ENCODE results near the gene CPEB4.

The CPEB4 gene

DNA sequence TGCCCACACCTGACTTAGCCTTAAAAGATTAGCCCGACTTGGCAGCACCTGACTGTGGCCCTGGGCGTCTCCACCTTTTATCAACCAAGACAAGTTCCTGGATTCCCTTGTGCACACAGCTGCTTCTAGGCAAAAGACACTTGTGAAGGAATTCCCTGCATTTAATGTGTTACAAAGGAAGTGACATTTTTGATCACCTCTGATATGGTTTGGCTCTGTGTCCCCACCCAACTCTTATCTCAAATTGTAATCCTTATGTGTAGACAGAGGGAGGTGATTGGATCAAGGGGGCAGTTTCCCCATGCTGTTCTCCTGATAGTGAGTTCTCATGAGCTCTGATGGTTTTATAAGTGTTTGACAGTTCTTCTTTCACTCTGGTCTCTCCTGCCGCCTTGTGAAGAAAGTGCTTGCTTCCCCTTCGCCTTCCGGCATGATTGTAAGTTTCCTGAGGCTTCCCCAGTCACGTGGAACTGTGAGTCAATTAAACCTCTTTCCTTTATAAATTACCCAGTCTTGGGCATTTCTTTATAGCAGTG lies 2.6 kb upstream of the CPEB4 start:
- no peak for DNase-seq

DNA sequence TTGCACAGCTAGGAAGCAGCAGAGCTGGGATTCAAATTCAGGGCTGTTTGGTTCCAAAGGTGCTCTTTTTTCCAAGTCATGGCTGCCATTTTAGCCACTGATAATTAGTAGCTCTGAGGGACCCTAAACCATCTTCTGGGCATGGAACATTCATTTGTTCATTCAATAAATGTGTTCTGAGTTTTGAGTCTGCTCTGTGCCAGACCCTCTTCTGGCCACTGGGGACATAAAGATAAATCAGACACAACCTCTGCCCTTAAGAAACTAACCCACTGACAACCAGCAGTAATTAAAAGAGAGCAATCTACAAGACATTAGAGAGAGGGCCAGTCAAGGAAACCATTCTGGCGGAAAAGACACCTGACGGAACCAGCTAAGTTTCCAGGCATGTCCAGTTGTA lies 2.0 kb upstream of the CPEB4 start:
- no peak for DNase-seq

DNA sequence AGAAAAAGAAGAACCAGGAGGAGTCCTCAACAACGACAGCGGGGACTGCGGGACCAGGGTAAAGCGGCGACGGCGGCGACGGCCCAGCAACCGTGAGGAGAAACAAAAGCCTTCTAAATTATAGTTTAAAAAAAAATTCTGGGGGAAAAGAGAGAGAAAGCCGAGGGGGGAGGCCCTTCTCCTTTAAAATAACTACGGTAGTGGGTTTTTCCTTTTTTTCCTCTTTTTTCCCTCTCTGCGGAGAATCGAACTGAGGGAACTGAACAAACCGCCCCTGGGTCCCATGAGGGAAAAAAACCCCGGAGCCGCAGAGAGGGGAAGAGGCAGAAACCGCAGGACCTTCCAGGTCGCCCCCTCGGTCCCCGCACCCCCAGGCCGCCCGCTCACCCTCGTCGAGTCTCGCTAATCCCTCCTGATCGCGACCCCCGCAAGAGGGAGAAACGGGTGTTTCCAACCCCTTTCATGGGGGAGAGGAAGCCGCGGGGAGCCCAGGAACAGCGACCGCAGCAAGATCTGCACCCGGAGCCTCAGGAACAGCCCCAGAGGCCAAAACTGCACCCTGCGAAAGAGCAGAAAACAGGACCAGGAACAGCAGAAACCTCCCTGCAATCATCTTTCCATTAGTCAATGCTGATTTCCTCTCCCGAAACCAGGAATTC lies 453 bp downstream of the CPEB4 start:
- no peak for DNase-seq

DNA sequence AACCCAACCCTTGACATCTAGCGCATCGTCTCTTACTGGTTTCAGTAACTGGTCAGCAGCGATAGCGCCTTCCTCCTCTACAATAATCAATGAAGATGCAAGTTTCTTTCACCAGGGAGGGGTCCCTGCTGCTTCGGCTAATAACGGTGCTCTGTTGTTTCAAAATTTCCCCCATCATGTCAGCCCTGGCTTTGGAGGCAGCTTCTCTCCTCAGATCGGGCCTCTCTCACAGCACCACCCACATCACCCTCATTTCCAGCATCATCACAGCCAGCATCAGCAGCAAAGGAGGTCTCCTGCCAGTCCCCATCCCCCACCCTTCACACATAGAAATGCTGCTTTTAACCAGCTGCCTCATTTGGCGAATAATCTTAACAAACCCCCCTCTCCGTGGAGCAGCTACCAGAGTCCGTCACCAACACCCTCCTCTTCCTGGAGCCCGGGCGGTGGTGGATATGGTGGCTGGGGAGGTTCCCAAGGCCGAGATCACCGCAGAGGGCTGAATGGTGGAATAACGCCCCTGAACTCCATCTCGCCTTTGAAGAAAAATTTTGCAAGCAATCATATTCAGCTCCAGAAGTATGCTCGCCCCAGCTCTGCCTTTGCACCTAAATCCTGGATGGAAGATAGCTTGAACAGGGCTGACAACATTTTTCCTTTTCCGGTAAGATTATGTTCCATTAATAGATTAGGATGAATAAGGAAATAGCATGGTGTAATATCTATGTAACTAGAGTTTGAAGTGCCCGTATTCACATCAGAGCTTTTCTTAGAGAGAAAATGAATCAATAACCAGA lies 2.2 kb downstream of the CPEB4 start:
- no peak for DNase-seq

DNA sequence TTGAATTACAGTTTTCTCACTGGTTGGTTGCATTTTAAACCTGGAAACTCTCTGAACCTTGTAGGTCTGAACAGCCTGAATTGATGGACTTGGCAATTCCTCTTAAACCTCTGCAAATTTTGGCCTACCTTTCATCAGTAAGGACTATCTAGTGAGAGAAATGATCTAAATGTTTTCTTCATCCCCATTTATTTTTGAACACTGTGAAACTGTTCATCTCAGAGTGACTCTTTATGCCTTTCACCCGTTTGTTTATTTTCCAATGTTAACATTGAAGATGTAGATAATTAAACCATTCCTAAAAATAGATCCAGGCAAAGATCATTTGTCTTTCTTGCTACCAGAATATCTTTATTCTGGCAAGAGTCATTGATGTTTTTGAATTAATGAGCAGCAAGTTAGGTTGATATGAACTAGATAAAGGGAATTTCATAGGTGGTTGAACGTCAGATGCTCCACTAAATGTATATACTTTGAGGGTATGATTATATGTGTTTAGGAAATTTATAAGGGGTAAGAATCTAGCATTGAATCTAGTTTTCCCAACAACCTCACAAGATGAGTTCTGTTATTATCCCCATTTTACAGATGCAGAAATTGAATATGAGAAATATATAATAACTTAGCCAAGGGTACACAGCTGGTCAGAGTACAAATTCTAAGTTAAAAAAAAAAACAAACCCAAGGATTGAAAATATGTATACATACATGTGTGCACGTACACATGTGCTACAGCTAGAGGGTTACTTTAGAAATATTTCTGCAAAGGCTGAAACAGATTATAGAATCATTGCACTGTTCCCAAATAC lies 3.4 kb downstream of the CPEB4 start:
- DNase-seq, result no peak

DNA sequence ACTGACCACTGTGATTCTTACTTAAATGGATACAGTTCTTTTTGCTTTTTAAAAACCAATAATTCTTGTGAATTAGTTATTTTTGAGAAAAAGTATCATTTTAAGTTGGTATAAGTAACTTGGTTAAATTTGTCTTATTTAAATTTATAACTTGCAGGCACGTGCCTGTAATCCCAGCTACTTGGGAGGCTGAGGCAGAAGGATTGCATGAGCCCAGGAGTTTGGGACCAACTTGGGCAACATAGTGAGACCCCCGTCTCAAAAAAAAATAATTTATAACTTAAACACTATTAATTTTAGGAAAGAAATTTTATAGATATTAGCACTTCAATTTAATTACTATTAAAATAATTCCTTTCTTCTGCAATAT lies 5.0 kb downstream of the CPEB4 start:
- DNase-seq, result no peak

DNA sequence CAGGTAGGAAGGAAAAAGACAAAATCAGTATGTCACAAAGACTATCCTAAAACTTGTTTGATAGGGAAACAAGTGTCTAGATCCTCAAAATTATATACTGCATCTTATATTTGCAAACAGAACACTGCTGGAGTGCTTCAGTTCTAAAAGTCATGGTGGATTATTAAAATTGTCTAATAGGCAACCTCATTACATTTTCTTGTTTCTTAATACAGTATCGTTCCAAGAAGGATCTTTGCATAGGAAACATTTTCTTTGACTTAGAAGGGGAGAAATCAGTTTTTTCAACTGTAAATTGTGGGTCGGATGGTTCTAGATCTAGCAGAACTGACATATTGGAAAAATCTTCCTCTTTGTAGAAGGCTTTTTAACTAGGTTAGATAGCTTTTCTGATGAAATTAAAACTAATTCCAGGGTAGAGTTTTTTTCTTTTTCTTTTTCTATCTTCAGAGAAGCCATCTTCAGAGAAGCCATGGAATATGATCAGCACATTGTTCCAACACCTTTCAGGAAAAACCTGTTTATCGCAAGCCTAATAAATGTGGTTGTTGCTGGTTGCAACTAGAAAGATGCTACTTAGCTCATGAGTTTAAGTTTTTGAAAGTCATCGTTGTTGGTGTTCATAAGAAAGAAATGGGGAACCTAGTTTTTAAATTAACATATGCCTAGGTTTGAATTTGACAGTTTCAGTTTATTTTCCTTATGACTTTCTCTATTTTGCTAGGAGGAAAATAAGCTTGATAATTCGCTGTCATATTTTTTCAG lies 7.4 kb downstream of the CPEB4 start:
- DNase-seq, result no peak

DNA sequence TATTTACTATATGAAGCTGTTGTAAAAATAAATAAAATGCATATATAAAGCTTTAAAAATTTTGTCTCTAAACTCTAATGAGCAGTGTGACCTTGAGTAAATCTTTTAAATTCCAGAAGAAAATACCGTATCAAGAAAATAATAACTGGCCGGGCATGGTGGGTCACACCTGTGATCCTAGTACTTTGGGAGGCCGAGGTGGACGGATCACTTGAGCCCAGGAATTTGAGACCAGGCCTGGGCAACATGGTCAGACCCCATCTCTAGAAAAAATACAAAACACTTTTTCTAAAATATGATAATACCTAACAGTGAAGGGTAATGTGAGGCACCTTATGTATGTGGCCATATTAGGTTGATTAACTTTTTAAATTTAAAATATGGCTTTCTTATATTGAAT lies 8.5 kb downstream of the CPEB4 start:
- no peak for DNase-seq

DNA sequence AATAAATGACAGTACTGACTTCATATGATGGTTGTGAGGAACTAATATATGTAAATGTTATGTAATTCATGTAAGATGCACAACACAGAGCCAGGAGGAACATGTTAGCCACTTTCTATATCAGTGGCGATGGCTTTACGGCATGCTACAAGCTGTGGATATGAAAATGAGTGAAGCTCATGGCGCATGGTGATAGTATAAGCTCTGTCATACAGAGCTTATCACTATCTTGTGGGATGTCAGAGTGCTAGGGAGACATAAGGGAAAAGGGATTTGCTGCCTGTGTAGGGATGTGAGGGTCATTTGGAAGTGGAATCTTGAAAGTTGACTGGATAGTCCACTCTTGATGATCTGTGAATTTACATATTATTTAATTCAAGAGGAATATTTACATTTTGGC lies 13.6 kb downstream of the CPEB4 start:
- no peak for DNase-seq

DNA sequence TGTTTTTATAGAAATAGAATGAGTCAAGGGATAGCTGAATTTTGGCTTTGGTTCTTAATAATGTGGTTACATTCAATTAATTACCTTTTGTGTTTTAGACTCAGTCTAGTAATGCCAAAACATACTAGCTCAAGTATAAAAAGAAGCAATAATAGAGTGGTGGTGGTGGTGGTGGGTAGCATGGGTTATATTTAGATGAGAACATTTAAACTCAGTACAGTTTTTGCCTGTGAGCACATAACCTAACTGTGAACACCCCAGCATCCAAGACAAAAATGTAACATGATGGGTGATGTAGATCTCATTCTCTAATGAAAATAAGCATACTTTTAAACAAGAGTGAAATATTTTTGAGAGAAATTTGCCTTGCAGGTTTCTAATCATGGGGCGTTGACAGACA lies 14.2 kb downstream of the CPEB4 start:
- no peak for DNase-seq

DNA sequence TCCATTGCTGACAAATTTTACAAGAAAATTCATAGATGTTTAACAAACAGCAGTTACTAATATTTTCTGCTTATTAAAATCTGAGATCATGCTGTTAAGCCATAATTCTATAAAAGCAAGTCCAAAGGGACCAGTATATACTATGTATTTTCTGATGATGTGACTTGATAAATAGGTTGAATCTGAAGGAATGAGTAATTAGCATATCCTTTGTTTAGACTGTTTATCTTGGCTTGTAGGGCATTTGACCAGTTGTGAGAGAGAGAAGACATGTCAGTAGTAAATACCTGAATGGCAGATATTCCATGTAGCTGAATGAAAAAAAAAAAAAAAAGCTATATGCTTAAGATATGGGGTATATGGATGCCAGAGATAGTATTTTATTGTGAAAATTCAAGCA lies 14.6 kb downstream of the CPEB4 start:
- no peak for DNase-seq

DNA sequence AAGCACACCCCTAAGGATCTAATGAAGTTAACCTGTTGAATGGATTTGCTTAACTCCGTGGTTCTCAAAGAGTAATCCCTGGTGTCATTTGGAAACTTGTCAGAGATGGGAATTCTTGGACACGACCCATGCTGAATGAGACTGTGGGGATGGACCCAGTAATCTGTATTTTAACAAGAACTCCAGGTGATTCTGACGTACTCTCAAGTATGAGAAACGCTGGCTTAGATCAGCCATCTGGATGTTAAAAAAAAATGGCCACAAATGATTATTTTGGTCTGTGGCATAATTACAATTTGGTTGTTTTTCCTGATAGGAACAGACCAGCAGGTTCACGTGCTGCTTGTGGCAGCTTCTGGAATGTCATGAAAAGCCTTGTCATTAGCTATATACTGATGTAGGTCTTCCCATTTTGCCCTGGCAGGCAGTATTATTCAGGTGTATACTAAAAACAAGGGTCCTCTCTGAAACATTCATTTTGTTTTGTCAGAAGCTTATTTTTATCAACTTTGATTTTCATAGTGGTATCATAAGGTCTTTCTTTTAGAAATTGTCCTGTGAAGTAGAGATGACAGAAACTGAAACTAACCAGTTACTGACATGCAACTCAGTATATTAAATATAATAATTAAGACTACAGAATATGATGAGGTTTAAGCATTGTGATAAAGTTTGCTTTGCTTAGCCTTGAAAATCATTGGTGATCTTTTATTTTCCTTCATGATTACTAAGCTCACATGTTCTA lies 15.4 kb downstream of the CPEB4 start:
- DNase-seq, result no peak

DNA sequence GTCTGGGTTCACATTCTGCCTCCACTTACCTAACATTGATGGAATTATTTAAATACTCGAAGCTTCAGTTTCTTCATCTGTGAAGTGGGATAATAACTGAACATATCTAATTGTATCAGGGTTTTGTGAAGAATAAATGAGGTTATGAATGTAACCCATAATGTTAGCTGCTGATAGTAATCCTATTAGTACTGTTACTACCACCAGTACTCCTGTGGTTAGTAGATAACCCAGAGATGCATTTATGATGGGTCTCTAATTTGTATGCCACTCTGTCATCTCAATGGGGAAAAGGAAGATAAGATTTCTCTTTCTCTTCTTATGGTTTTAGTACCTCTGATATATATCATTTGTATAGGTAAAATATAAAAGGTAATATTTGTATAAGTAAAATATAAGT lies 16.0 kb downstream of the CPEB4 start:
- DNase-seq, result no peak

DNA sequence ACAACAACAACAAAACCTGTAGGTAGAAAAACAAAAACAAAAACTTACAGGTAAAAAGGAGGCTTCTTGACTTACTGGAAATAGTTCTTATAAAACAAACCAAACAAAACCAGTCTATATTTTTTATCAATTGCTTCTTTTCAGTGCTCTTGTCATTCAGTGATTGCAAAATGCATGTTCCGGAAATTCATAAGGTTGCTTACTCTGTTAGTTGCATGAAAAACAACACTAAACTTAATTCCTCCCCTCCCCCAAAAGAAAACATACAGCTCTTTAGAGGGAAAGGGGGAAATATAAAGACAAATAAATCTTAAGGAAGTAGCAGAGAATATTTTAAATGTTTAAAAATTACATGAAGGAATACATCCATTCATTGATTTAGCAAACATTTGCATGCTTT lies 19.1 kb downstream of the CPEB4 start:
- no peak for DNase-seq

DNA sequence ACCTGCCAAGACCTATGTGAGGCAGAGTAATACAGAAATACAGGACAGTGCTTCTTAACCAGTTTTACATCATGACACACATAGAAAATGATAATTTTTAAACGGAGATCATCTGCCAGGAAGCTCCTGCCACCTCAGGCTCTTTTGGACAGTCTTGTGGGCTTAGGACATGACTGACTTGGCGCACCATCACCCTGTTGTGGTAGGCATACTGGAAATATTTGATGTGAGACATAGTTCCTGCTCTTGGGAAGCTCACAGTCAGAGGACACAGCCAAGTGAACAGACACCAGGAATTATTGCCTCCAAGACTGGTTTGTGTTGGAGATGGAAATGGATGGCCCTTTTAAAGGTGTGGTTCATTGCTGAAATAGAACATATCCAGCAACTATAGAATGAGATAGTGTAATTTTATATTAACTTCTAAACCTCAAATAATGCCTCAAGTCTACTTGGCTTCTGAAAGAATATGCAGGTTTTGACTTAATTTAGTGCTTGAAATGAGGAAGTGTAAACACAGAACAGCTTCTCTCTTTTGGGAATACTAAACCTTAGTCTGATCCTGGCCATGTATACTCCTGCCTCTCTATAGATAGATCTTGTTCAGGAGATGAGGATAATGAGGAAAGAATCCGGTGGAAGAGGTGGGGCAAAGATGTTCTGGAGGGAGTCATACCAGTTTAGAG lies 19.7 kb downstream of the CPEB4 start:
- DNase-seq, result no peak

DNA sequence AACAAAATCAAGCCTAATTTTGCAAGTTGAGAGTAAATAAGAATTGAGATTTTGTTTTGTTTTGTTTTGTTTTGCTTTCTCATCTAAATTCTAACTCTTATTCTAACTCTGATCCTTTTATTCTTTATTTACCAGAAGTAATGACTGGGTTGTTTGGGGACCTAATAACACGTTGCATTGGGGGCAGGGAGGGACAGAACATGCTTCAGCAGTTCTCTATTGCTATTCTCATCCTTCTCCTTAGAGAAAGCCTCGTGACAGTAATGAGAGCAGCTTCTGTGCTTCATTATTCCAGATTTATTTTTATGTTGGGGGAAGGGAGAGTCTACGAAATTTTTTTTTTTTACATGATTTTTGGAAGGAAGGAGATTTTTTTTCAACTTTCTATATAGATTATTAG lies 21.1 kb downstream of the CPEB4 start:
- DNase-seq, result no peak

DNA sequence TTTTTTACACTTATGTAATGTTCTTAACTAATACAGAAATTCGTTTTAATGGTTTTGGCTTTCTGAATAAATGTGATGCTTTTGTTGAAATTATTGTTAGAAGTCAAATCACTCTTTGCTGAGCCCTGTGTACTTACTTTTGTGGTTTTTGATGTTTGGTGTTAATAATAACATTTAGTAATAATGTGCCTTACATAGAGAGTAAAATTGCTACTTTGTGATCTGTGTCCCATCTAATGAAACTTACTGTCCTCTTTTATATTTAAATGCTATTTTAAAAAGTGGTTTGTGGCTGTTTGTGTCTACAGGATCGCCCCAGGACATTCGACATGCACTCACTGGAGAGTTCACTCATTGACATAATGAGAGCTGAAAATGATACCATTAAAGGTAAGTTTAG lies 22.1 kb downstream of the CPEB4 start:
- DNase-seq, result no peak

DNA sequence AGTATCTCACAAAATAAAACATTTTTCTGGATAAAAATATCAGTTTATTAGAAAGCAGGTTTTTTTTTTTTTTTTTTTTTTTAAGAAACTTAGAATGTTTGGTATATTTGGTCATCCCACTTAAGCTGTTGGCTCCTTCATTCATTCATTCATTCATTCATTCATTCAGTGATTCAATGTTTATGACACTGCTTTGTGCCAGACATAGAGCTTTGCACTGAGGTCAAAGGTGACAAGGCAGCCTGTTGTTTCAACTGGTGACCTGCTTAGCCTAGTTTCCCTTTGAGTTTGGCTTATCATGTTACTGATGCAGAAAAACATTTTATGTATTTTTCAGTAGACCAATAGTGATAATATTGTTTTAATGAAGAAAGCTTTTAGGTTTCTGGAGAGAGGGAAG lies 23.5 kb downstream of the CPEB4 start:
- no peak for DNase-seq

DNA sequence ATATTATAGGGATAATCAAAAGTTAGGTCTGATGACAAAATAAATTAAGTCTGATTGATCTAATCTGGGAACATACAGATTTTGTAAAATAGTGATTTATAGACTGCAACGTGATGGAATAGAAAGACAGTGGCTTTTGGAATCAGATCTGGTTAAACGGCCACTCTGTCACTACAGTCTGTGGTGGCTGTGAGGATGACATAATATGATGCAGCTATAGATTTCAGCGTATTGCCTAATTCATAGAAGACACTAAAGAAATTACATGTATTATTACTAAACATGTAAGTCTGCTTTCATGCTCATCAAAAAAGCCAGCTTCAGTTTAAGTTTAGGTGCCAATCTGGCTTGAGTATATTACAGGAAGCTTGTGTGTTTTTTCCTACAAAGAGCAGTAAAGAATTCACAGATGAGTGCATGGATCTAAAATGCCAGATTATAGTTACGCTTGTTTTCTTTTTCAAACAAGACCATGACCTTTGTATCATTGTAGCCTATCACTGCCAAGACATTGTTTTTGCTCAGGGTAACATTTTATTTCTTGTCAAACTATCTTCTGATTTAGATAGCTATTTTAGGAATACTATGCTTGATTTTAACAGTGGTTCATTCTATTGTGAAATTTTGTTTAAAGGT lies 25.7 kb downstream of the CPEB4 start:
- DNase-seq, result no peak

DNA sequence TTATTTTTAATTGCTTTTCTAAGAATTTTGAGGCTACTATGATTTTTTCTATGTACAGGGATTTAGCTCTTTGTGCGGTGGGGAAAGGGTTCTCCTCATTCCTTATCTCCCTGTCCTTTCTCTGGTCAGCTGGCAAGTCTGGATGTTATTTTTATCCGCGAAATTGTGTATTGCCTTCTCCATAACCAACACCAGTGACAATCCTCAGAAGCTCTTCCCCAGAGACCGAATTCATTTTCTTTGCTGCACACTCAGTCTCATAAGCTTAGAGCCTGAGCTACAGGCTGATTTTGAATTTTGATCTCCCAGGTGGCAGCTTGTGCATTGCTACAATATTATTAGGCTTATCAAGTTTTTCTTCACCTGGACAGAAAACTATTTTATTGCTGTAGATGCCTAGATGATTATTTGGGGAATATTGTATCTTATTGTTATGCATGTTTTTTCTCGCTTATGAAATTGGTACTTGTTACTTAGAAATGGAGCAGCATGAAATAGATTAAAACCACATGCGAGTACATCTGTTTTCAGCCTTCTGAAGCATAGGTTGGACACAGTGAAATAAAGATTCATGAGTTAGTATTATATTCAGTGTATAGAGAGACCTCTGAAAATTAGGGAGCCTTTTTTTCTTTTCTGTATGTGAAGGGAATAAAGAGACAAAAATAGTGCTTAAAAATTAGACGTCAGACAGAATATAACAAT lies 27.3 kb downstream of the CPEB4 start:
- DNase-seq, result no peak

Measured in NCI-H2171 treated with DMSO at 0.1 percent for 48 hours (cell line).